Lower leg skin (tissue), 3 donors: ENCODE results near the gene TSC22D3.

Source experiments
- POLR2A ChIP-seq, 2 donors: fragments of 450-650 bp; IDR thresholded peaks; one replicate each; pipeline ENCODE4 v1.6.1; 2016 to 2017; ENCODE audit warnings: antibody characterized with exemption in 2 of 2, mild to moderate bottlenecking in 1 of 2, moderate library complexity in 1 of 2
- TF ChIP-seq, protein P1 (sequence below), 3 donors: fragments of 450-650 bp; IDR thresholded peaks; one replicate each; pipeline ENCODE4 v1.5.1; 2016; ENCODE audit warnings: antibody characterized with exemption in 3 of 3, mild to moderate bottlenecking in 3 of 3, moderate library complexity in 2 of 3

DNA sequence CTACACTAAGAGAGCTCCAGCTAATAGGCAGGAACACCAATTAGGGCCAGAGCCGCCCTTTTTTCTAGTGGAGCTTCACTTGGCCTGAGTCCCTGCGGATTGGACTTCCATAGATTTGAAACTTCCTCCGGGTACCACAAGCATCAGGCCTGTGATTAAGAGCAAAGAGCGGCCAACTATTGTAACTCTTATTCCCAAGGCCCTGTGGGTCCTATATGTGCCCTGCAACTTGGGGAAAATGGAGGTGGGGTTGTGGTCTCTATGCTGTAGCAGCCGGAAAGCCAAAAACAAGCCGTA lies 1.9 kb upstream of the TSC22D3 start, which contains the start of gene NCBP2L:
- TF ChIP-seq, protein P1, sequence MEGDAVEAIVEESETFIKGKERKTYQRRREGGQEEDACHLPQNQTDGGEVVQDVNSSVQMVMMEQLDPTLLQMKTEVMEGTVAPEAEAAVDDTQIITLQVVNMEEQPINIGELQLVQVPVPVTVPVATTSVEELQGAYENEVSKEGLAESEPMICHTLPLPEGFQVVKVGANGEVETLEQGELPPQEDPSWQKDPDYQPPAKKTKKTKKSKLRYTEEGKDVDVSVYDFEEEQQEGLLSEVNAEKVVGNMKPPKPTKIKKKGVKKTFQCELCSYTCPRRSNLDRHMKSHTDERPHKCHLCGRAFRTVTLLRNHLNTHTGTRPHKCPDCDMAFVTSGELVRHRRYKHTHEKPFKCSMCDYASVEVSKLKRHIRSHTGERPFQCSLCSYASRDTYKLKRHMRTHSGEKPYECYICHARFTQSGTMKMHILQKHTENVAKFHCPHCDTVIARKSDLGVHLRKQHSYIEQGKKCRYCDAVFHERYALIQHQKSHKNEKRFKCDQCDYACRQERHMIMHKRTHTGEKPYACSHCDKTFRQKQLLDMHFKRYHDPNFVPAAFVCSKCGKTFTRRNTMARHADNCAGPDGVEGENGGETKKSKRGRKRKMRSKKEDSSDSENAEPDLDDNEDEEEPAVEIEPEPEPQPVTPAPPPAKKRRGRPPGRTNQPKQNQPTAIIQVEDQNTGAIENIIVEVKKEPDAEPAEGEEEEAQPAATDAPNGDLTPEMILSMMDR (IDR thresholded peaks at IDR 0.05): no peak
- no peak for TF ChIP-seq POLR2A (IDR thresholded peaks at IDR 0.05)
